H1 (cell line): ENCODE data around the gene ATG16L1. TPM values are rescaled to one million over a fixed set of nuclear protein-coding genes. Genes with fewer than 3 reads are reported as not detected.

Experiments used
- CHD7 ChIP-seq: fragments of 300-600 bp; sonication (generic); IDR thresholded peaks from 2 replicates; pipeline ENCODE4 v1.7.1; 2012; ENCODE audit warnings: low read length, moderate library complexity, mild to moderate bottlenecking, inconsistent platforms; ENCODE audit not compliant: insufficient replicate concordance
- polyA plus RNA-seq, 7 experiments: library from polyadenylated mRNA; depleted of rRNA in 3 of 7; stranded (reverse) in 5 of 7; unstranded in 2 of 7; fragments of >200 nt in 5 of 7; fragments of 200-250 nt in 2 of 7; gene quantifications; 1 replicate in 5 of 7; 2 replicates in 1 of 7; 4 replicates in 1 of 7; pipeline versions ENCODE4 v1.2.1 to v1.2.3, GENCODE V29; 2011 to 2013; ENCODE audit warnings: missing spikeins in 2 of 7, mixed read lengths in 2 of 7
- total RNA-seq: library from RNA; stranded (reverse); fragmentation: NEBNext Ultra II Directional; extraction: Animal tissue kit (Norgen Biotek cat#: 25700); gene quantifications from 2 replicates; pipeline ENCODE4 v1.2.1, GENCODE V29; 2021

ATG16L1 gene
- total and polyA plus RNA-seq, 2 of the 8 experiments (the other 6 are each of a cell fraction or from before 2014, with no cell fraction given): 18.3 to 31.0 TPM

GRCh38 chr2:233241803-233242202, 9.7 kb upstream of the ATG16L1 start (continued):
- no peak for TF ChIP-seq CHD7
